Frontal cortex (tissue), 4 donors: ENCODE data around the gene ABHD3. TPM values are rescaled to one million over a fixed set of nuclear protein-coding genes. Genes with fewer than 3 reads are reported as not detected.
"Not testable (repeated sequence)": the region's sequence is repeated elsewhere in the genome, so short reads cannot be mapped to it uniquely, and the experiment has no call there.

Source experiments
- DNase-seq, 2 donors: peaks; one replicate each; pipeline ENCODE4 v3.0.0; 2012; ENCODE audit warnings: low spot score in 2 of 2
- FAIRE-seq: peaks from 2 replicates; lab custom pipeline; 2012; peaks lifted over from hg19 to GRCh38; lab: Jason Lieb, UNC
- total RNA-seq: library from RNA; depleted of rRNA; stranded (reverse); fragments of >200 nt; gene quantifications from one replicate; pipeline ENCODE4 v1.2.3, GENCODE V29; 2014
- donor health status: control.
- donor health status: control.
- donor health status: control.

The ABHD3 gene
- total RNA-seq, 1 donor from 2014 or later: 7.7 TPM

GRCh38 chr18:21707130-21707529 lies 2.6 kb upstream of the ABHD3 start:
- FAIRE-seq: not testable (repeated sequence)

GRCh38 chr18:21706386-21706865 lies 1.9 kb upstream of the ABHD3 start:
- no peak for FAIRE-seq

More at GRCh38 chr18:21707130-21707529, 2.6 kb upstream of the ABHD3 start:
- not testable (repeated sequence) for DNase-seq

GRCh38 chr18:21703241-21703820 lies 1.2 kb downstream of the ABHD3 start:
- DNase-seq (peak in 1 of 2 donors; percentile 31), FAIRE-seq (no peak)

More at GRCh38 chr18:21706386-21706865, 1.9 kb upstream of the ABHD3 start:
- no peak for DNase-seq

- FAIRE-seq (no peak), DNase-seq (no peak)
Observed at GRCh38 chr18:21702602-21703001, 2.0 kb downstream of the ABHD3 start.

GRCh38 chr18:21701621-21702020 lies 3.0 kb downstream of the ABHD3 start:
- DNase-seq (no peak), FAIRE-seq (no peak)

GRCh38 chr18:21700528-21701075 lies 4.0 kb downstream of the ABHD3 start:
- DNase-seq (no peak), FAIRE-seq (no peak)

GRCh38 chr18:21693322-21693721 lies 11.3 kb downstream of the ABHD3 start:
- no peak for DNase-seq
- FAIRE-seq: no peak

GRCh38 chr18:21689736-21690135 lies 14.8 kb downstream of the ABHD3 start:
- no peak for DNase-seq

GRCh38 chr18:21686282-21687105 lies 18.1 kb downstream of the ABHD3 start:
- FAIRE-seq (no peak), DNase-seq (no peak)

More at GRCh38 chr18:21689736-21690135, 14.8 kb downstream of the ABHD3 start:
- no peak for FAIRE-seq

GRCh38 chr18:21685556-21685981 lies 19.0 kb downstream of the ABHD3 start:
- not testable (repeated sequence) for FAIRE-seq, DNase-seq

GRCh38 chr18:21684731-21685130 lies 19.8 kb downstream of the ABHD3 start:
- FAIRE-seq (no peak), DNase-seq (no peak)

- FAIRE-seq: no peak
- no peak for DNase-seq
Observed at GRCh38 chr18:21682371-21683051, 22.1 kb downstream of the ABHD3 start.

GRCh38 chr18:21680161-21680560 lies 24.4 kb downstream of the ABHD3 start:
- DNase-seq: no peak
- no peak for FAIRE-seq

GRCh38 chr18:21678859-21679258 lies 25.7 kb downstream of the ABHD3 start:
- FAIRE-seq (no peak), DNase-seq (no peak)

GRCh38 chr18:21675354-21675753 lies 29.2 kb downstream of the ABHD3 start:
- not testable (repeated sequence) for DNase-seq, FAIRE-seq

GRCh38 chr18:21672521-21673267 lies 31.9 kb downstream of the ABHD3 start:
- no peak for FAIRE-seq
- DNase-seq: no peak

GRCh38 chr18:21669736-21670285 lies 34.8 kb downstream of the ABHD3 start:
- FAIRE-seq: no peak
- DNase-seq: no peak

GRCh38 chr18:21664069-21664468 lies 40.5 kb downstream of the ABHD3 start:
- FAIRE-seq (no peak), DNase-seq (no peak)

- FAIRE-seq (no peak), DNase-seq (no peak)
Observed at GRCh38 chr18:21663578-21663977, 41.0 kb downstream of the ABHD3 start.
